Mucosa of gallbladder (tissue), 1 donor: Measurements from ENCODE around the gene CSKMT. TPM values are rescaled to one million over a fixed set of nuclear protein-coding genes. Genes with fewer than 3 reads are reported as not detected.

Experiments used
- DNase-seq: peaks from one replicate; pipeline ENCODE4 v3.0.0-alpha.2; 2020; ENCODE audit warnings: low spot score
- total RNA-seq: library from RNA; stranded (reverse); gene quantifications from one replicate; pipeline ENCODE4 v1.2.1, GENCODE V29; 2021
- donor health status: DM: no; HTN: no; CAD: no.

CSKMT gene
- total RNA-seq, 1 donor from 2014 or later: 10.6 TPM

DNA sequence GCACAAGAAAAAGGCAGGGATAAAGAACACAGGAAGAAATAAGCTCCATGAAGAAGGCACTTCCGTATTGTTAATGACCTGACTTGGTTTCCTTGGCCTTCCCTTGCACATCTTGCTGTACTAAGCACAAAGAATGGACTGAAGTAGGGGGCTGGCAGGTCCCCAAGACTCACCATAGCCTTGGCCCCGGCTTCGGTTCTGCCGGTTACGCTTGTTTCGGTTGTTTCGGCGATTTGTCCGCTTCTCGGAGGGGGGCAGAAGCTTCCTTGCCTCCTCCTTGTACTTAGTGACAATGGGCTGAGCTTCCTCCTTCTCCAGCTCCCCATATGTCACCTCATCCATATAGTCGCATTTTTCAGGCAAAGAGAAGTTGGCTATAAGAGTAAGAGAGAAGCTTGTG, 51.7 kb downstream of the CSKMT start:
- DNase-seq: no peak

Other genes with a start within 250 kb of the CSKMT start
- gene SCGB1A1, start 246.3 kb upstream of the CSKMT start, total RNA-seq: 2.7 TPM
- gene AHNAK, start 118.5 kb upstream of the CSKMT start, total RNA-seq: 549 TPM
- gene EEF1G, start 91.4 kb upstream of the CSKMT start, total RNA-seq: 1,062 TPM
- gene TUT1, start 73.8 kb upstream of the CSKMT start, total RNA-seq: 26.2 TPM
- 87.6 TPM for gene MTA2, start 63.4 kb upstream of the CSKMT start, total RNA-seq
- 66.1 TPM for gene EML3, start 52.5 kb upstream of the CSKMT start, total RNA-seq
- 9.9 TPM for gene ROM1, start 52.1 kb upstream of the CSKMT start, total RNA-seq
- gene B3GAT3, start 43.3 kb upstream of the CSKMT start, total RNA-seq: 60.7 TPM
- 266 TPM for gene GANAB, start 18.7 kb upstream of the CSKMT start, total RNA-seq
- gene INTS5, start 12.0 kb upstream of the CSKMT start, total RNA-seq: 23.7 TPM
- 50.8 TPM for gene C11orf98, start 102 bp upstream of the CSKMT start, total RNA-seq
- gene UQCC3, start 6.4 kb downstream of the CSKMT start, total RNA-seq: 11.1 TPM
- gene LBHD1, start 7.0 kb downstream of the CSKMT start, total RNA-seq: 7.7 TPM
- 86.9 TPM for gene UBXN1, start 13.8 kb downstream of the CSKMT start, total RNA-seq
- 4.3 TPM for gene LRRN4CL, start 24.2 kb downstream of the CSKMT start, total RNA-seq
- 108 TPM for gene BSCL2, start 42.1 kb downstream of the CSKMT start, total RNA-seq
- 0.40 TPM for gene GNG3, start 42.4 kb downstream of the CSKMT start, total RNA-seq
- gene HNRNPUL2, start 62.1 kb downstream of the CSKMT start, total RNA-seq: 51.9 TPM
- gene TTC9C, start 63.2 kb downstream of the CSKMT start, total RNA-seq: 38.9 TPM
- gene ZBTB3, start 88.8 kb downstream of the CSKMT start, total RNA-seq: 21.4 TPM
- gene POLR2G, start 96.3 kb downstream of the CSKMT start, total RNA-seq: 53.5 TPM
- gene TAF6L, start 106.1 kb downstream of the CSKMT start, total RNA-seq: 24.0 TPM
- 67.8 TPM for gene TMEM179B, start 122.1 kb downstream of the CSKMT start, total RNA-seq
- 19.9 TPM for gene TMEM223, start 126.7 kb downstream of the CSKMT start, total RNA-seq
- gene NXF1, start 140.1 kb downstream of the CSKMT start, total RNA-seq: 85.7 TPM
- 48.8 TPM for gene STX5, start 166.7 kb downstream of the CSKMT start, total RNA-seq
- not detected for gene TEX54, start 167.5 kb downstream of the CSKMT start, total RNA-seq
- 31.6 TPM for gene WDR74, start 174.3 kb downstream of the CSKMT start, total RNA-seq
- gene SLC3A2, start 215.6 kb downstream of the CSKMT start, total RNA-seq: 104 TPM